NB4 (cell line): ENCODE results near the gene SLC9A3.
"Not testable (repeated sequence)": the region's sequence is repeated elsewhere in the genome, so short reads cannot be mapped to it uniquely, and the experiment has no call there.

Source experiments
- DNase-seq: peaks from one replicate; pipeline ENCODE4 v3.0.0; 2010; ENCODE audit warnings: low read depth
- H3K4me3 ChIP-seq: one replicate; pipeline ENCODE4 v1.5.1; 2011; ENCODE audit warnings: mild to moderate bottlenecking, low read depth, low read length, moderate library complexity
- CTCF ChIP-seq: IDR thresholded peaks from one replicate; pipeline ENCODE4 v1.5.1; 2012; ENCODE audit warnings: low read depth, low read length
- MAX ChIP-seq: IDR thresholded peaks from 2 replicates; pipeline ENCODE4 v1.6.1; 2011; ENCODE audit warnings: low read depth, low read length
- MYC ChIP-seq: IDR thresholded peaks from 2 replicates; pipeline ENCODE4 v1.6.1; 2011; ENCODE audit warnings: low read depth, low read length
- POLR2A ChIP-seq: IDR thresholded peaks from 2 replicates; pipeline ENCODE4 v1.6.1; 2011; ENCODE audit warnings: mild to moderate bottlenecking; ENCODE audit not compliant: insufficient read length; ENCODE audit errors: extremely low read depth

Gene SLC9A3

DNA sequence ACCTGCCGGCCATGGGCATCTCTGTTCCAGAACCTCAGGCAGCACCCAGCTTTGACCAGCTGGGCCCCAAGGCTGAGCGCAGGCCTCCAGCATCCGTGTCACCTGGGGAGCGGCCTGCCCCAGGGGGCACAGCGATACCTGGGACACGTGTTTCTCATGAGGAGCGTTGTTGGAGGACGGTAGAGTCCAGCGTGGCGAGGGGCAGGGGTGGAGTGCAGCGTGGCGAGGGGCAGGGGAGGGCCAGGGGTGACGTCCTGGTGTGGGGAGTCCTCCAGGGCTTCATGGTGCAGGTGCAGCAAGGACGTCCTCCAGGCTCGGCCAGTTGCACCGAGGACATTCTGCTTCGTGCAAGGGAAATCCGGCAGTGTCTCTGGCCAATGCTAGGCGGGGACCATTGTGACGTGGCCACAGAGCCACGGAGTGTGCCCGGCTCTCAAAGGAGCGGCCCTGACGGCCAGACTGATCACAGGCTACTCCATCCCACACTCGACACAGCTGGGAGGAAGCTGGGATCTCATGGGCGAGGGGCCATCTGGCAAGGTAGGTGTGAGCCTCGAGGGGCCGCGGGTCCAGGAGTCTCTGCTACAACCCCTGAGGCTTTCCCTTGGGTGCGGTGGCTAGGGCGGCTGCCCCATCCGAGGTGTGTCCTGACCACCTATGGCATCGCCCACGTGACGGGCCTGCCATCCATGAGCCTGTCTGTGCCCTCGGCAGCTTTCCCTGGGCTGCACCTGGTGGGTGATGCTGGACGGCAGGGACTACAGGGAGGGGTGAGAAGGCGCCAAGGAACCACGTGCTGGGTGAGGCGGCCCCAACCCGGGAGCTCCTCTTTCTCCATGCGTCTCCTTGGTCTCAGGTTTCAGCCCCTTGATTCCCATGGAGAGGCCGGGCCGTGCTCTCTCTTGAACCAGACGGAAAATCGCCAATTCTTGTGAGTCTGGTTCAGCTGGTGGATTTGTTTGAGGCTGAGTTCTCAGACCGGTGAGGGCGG lies 33.8 kb downstream of the SLC9A3 start:
- no peak for DNase-seq
- TF ChIP-seq CTCF (no peak), POLR2A (no peak), MYC (no peak), MAX (no peak)
- no peak overlapping the region for H3K4me3 ChIP-seq

- no peak overlapping the region for H3K4me3 ChIP-seq
- TF ChIP-seq MYC: no peak
- no peak for TF ChIP-seq MAX
- no peak for TF ChIP-seq POLR2A
- no peak for TF ChIP-seq CTCF
- DNase-seq: no peak
Observed at GRCh38 chr5:489689-490080, 34.6 kb downstream of the SLC9A3 start.

GRCh38 chr5:488744-489688 lies 35.2 kb downstream of the SLC9A3 start:
- DNase-seq: peak; percentile 28
- TF ChIP-seq MYC: no peak
- no peak for TF ChIP-seq POLR2A
- TF ChIP-seq MAX: no peak
- no peak for TF ChIP-seq CTCF
- H3K4me3 ChIP-seq: no peak overlapping the region

GRCh38 chr5:488241-488640 lies 36.0 kb downstream of the SLC9A3 start:
- DNase-seq: no peak
- no peak overlapping the region for H3K4me3 ChIP-seq
- TF ChIP-seq MYC (no peak), POLR2A (no peak), CTCF (no peak), MAX (no peak)

DNA sequence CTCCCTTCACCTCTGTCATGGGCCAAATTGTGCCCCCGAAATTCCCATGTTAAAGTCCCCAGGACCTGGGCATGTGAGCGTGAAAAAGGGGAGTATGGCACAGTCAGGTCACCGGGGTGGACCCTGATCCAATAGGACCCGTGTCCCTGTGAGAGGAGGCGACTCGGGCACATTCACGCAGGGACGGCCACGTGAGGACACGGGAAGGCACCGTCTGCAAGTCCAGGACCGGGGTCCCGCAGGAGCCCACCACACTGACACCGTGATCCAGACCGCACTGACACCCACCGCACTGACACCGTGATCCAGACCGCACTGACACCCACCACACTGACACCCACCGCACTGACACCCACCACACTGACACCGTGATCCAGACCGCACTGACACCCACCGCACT lies 37.7 kb downstream of the SLC9A3 start:
- not testable (repeated sequence) for DNase-seq, H3K4me3 ChIP-seq

DNA sequence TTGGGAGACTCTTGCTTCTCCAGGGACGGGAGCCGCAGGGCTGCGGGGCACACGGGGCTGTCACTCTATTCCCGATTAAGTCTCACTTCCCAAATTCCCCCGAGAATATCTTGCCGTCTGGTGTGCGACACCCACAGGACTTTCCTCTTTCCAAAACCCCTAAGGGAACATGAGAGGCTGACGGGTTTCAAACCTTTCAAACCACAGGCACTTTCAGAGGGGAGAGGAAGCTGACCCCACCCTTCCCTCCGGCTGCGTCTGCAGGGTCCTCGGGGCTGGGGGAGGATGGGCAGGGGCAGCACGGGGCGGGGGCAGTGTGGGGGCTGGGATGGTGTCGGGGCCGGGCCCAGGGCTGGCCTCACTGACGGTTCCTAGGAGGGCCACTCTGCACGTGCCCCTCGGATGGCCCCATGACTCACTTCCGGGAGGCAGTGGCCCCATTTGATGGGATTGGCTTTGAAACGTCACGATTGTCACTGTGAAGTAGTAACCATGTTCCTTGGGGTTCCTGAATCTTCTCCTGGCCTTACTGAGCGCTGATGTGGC lies 38.2 kb downstream of the SLC9A3 start:
- no peak overlapping the region for H3K4me3 ChIP-seq
- DNase-seq: peak; percentile 88
- TF ChIP-seq MAX (peak; percentile 95), MYC (peak; percentile 81), POLR2A (no peak)
